ENCODE results near the gene CDKAL1. TPM values are rescaled to one million over a fixed set of nuclear protein-coding genes. Genes with fewer than 3 reads are reported as not detected.

CDKAL1 gene
- total RNA-seq, 1 donor from 2014 or later, result 39.6 TPM

DNA sequence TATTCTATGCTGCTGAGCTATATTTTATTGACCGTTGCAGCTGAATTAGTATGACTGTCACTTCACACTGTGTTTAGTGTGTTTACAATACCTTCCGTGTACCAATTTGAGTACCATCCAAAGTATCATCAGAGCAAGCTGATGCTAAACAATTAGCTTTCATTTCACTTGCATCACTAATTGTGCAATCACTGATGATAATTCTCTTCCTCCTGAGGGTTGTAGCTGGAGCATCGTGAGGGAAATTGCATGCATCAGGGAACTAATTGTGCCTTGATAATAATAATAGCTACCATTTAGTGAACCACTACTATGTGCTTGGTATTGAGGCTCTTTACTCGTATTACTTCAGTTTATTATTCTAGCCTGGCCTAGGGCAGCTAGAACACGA is 674.5 kb downstream of the CDKAL1 start:
- Mint-ChIP-seq H3K27me3 (ENCODE audit: insufficient read depth, low read depth) (no peaks in the 10 kb centered on the region), H3K9me3 (peaks cover 2% of the 10 kb centered on the region), H3K4me3 (no peak overlapping the region), H3K27ac (no peak overlapping the region), H3K4me1 (peaks cover 21% of the 10 kb centered on the region), H3K36me3 (peaks cover 23% of the 10 kb centered on the region)
- Histone ChIP-seq H4K20me1 (ENCODE audit: low read depth) (no peaks in the 10 kb centered on the region), H3K4me1 (peaks cover 13% of the 10 kb centered on the region), H3K4me3 (no peak overlapping the region), H3K36me3 (peaks cover 5% of the 10 kb centered on the region), H3K4me2 (no peak overlapping the region), H3K79me2 (ENCODE audit: low read depth) (no peaks in the 10 kb centered on the region), H3K27ac (no peak overlapping the region), H3K27me3 (no peaks in the 10 kb centered on the region), H3F3A (ENCODE audit: low read depth) (no peaks in the 10 kb centered on the region), H3K9ac (no peak overlapping the region), H2AFZ (replicated peaks) (no peak overlapping the region), H3K9me3 (ENCODE audit: low read depth) (no peaks in the 10 kb centered on the region)
- no peak for DNase-seq (ENCODE audit: low spot score)
- TF ChIP-seq EZH2 (IDR thresholded peaks at IDR 0.05) (no peak), EZH2phosphoT487 (IDR thresholded peaks at IDR 0.05) (no peak)
- TF ChIP-seq, protein P1, sequence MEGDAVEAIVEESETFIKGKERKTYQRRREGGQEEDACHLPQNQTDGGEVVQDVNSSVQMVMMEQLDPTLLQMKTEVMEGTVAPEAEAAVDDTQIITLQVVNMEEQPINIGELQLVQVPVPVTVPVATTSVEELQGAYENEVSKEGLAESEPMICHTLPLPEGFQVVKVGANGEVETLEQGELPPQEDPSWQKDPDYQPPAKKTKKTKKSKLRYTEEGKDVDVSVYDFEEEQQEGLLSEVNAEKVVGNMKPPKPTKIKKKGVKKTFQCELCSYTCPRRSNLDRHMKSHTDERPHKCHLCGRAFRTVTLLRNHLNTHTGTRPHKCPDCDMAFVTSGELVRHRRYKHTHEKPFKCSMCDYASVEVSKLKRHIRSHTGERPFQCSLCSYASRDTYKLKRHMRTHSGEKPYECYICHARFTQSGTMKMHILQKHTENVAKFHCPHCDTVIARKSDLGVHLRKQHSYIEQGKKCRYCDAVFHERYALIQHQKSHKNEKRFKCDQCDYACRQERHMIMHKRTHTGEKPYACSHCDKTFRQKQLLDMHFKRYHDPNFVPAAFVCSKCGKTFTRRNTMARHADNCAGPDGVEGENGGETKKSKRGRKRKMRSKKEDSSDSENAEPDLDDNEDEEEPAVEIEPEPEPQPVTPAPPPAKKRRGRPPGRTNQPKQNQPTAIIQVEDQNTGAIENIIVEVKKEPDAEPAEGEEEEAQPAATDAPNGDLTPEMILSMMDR (IDR thresholded peaks at IDR 0.05), result no peak

DNA sequence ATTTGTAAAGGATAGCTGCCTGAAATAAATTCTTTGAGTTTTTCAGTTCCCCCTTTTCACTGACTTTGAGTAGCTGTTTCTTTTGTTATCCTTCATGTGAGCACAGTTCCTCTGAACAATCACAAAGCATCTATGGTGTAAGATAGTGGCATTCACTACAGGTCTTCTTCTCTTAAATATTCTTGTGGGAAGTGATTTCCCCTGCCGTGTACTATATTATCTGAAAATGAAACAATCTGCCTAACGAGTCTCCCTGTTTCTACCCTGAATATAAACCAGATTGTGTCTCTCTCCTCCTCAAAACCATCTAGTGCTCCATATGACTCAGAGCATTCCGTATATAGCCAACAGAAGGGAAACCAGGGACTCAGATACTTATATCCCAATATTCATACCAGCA is 679.2 kb downstream of the CDKAL1 start:
- Histone ChIP-seq H3K4me2 (no peak overlapping the region), H3K4me3 (no peak overlapping the region), H3K36me3 (no peaks in the 10 kb centered on the region), H4K20me1 (ENCODE audit: low read depth) (no peaks in the 10 kb centered on the region), H3F3A (ENCODE audit: low read depth) (no peaks in the 10 kb centered on the region), H3K79me2 (ENCODE audit: low read depth) (no peaks in the 10 kb centered on the region), H3K4me1 (peaks cover 5% of the 10 kb centered on the region), H3K27ac (no peak overlapping the region), H3K9ac (no peak overlapping the region), H3K9me3 (ENCODE audit: low read depth) (no peaks in the 10 kb centered on the region), H2AFZ (replicated peaks) (no peak overlapping the region), H3K27me3 (no peaks in the 10 kb centered on the region)
- Mint-ChIP-seq H3K27ac (no peak overlapping the region), H3K27me3 (ENCODE audit: insufficient read depth, low read depth) (no peaks in the 10 kb centered on the region), H3K9me3 (peaks cover 2% of the 10 kb centered on the region), H3K4me1 (peaks cover 7% of the 10 kb centered on the region), H3K36me3 (peaks cover 14% of the 10 kb centered on the region), H3K4me3 (no peak overlapping the region)
- TF ChIP-seq EZH2phosphoT487 (IDR thresholded peaks at IDR 0.05), result no peak
- TF ChIP-seq EZH2 (IDR thresholded peaks at IDR 0.05), result no peak
- TF ChIP-seq, protein P1 (IDR thresholded peaks at IDR 0.05), result no peak
- DNase-seq (ENCODE audit: low spot score), result no peak

DNA sequence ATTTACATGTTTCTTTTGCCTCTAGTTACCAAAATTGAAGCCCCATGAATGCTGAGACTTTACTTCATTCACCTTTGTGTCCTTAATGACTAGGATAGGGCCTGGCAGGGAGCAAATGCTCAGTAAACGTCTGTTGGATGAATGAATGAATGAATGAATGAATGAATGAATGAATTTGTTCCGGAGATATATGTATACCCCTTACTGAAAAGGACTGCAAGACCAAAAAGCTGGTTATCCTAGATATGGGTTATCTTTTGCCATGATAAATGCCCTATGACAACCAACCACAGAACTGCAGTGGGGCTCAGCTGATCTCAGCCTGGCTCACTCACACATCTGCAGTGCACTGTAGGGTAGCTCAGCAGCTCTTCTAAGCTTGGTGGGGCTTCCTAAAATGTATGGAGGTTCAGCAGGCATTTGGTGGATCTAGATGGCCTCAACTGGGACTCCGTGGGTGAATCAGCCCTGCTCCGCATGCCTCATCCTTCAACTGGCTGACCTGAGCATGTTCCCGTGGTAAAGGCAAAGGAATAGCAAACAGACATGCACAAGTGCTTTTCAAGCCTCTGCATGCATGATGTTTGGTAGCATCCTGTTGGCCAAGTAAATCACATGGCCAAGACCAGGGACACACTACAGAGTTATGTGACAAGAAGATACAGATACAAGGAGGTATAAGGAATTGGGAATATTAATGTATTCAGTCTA is 680.6 kb downstream of the CDKAL1 start:
- Histone ChIP-seq H3K36me3 (no peaks in the 10 kb centered on the region), H3K9ac (no peak overlapping the region), H3K4me2 (no peak overlapping the region), H2AFZ (replicated peaks) (no peak overlapping the region), H4K20me1 (ENCODE audit: low read depth) (no peaks in the 10 kb centered on the region), H3K9me3 (ENCODE audit: low read depth) (no peaks in the 10 kb centered on the region), H3K4me1 (peaks cover 5% of the 10 kb centered on the region), H3K27ac (no peak overlapping the region), H3K79me2 (ENCODE audit: low read depth) (no peaks in the 10 kb centered on the region), H3K27me3 (no peaks in the 10 kb centered on the region), H3F3A (ENCODE audit: low read depth) (no peaks in the 10 kb centered on the region), H3K4me3 (no peak overlapping the region)
- Mint-ChIP-seq H3K4me1 (peaks cover 7% of the 10 kb centered on the region), H3K9me3 (peaks cover 2% of the 10 kb centered on the region), H3K36me3 (peaks cover 14% of the 10 kb centered on the region), H3K27ac (no peak overlapping the region), H3K27me3 (ENCODE audit: insufficient read depth, low read depth) (no peaks in the 10 kb centered on the region), H3K4me3 (no peak overlapping the region)
- no peak for DNase-seq (ENCODE audit: low spot score)
- TF ChIP-seq EZH2phosphoT487 (IDR thresholded peaks at IDR 0.05) (no peak), EZH2 (IDR thresholded peaks at IDR 0.05) (no peak)
- TF ChIP-seq, protein P1 (IDR thresholded peaks at IDR 0.05), result no peak

Data from neural progenitor cell (in vitro differentiated cells).